Measurements from ENCODE around the gene SLC2A4RG.

SLC2A4RG gene

DNA sequence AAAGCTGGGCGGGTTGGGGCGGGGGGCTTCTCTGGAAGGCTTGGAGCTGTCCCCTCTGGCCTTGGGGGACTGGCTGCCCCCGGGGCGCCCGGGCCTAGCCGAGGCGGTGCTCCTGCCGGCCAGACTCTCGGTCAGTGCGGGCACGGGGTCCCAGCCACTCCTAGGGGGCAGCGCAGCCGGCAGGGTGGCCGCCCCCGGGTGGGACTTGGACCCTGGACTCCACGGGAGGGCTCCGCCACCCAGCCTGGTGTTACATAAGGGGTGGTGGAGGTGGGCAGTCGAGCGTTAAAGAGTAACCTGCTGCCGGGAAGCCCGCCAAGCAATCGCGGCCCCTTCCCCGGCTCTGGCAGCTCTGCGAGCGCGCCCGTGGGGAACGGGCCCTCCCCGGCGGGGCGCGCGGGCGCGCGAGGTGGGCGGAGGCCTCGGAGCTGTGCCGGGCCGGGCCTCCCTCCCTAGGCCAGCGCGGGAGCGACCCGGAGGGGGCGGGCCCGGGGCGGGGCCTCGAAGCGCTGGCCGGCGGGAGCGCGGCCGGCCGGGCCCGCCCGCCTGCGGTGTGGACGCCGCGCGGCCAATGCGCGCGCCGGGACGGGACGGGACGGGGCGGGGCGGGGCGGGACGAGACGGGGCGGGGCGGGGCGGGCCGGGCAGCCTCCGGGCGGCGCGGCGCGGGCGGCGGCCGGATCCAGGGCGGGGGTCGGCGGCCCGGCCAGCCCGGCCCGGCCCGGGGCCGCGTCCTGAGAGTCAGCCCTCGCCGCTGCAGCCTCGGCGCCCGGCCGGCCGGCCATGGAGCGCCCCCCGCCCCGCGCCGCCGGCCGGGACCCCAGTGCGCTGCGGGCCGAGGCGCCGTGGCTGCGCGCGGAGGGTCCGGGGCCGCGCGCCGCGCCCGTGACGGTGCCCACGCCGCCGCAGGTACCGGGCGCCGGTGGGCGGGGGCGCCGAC, at the start of gene SLC2A4RG:
TSS of gene SLC2A4RG (plus strand) at position 647 of the 940 bp plus-strand sequence. CDS start at position 784, 137 bp downstream.
- peaks cover 9% of the 10 kb centered on the region for H3K4me1 ChIP-seq (ENCODE audit: control insufficient read depth, insufficient read depth, low read length, unreplicated experiment)

GRCh38 chr20:63690003-63690897, 49.3 kb upstream of the SLC2A4RG start:
- H3K36me3 ChIP-seq (ENCODE audit: insufficient read depth, low read length): peaks cover 6% of the 10 kb centered on the region; the same call in 1 of the 2 replicates
- H3K79me2 ChIP-seq (ENCODE audit: control insufficient read depth, insufficient read depth, low read length, unreplicated experiment): no peaks in the 10 kb centered on the region
- no peaks in the 10 kb centered on the region for H3K27me3 ChIP-seq (ENCODE audit: insufficient read depth, low read length)
- H3K27ac ChIP-seq (ENCODE audit: low read depth, low read length): no peak overlapping the region
- peaks cover 28% of the 10 kb centered on the region for H3K4me1 ChIP-seq (ENCODE audit: control insufficient read depth, insufficient read depth, low read length, unreplicated experiment)
- no peak overlapping the region for H2AFZ ChIP-seq (ENCODE audit: low read length, unreplicated experiment)
- H3K4me3 ChIP-seq (ENCODE audit: low read depth, low read length): no peak overlapping the region

More for the DNA sequence above, at the start of gene SLC2A4RG:
- Histone ChIP-seq H3K79me2 (ENCODE audit: control insufficient read depth, insufficient read depth, low read length, unreplicated experiment) (peaks cover 9% of the 10 kb centered on the region), H3K36me3 (ENCODE audit: insufficient read depth, low read length) (peaks cover 4% of the 10 kb centered on the region; the same call in 1 of the 2 replicates), H2AFZ (ENCODE audit: low read length, unreplicated experiment) (no peak within 1 kb of the TSS), H3K27ac (ENCODE audit: low read depth, low read length) (peak within 1 kb of the TSS; percentile 71), H3K4me3 (ENCODE audit: low read depth, low read length) (peak within 1 kb of the TSS; percentile 86), H3K27me3 (ENCODE audit: insufficient read depth, low read length) (no peaks in the 10 kb centered on the region)

GRCh38 chr20:63690898-63691710, 48.5 kb upstream of the SLC2A4RG start:
- H3K27me3 ChIP-seq (ENCODE audit: insufficient read depth, low read length): no peaks in the 10 kb centered on the region
- H3K36me3 ChIP-seq (ENCODE audit: insufficient read depth, low read length): peaks cover 6% of the 10 kb centered on the region; the same call in 1 of the 2 replicates
- H3K4me1 ChIP-seq (ENCODE audit: control insufficient read depth, insufficient read depth, low read length, unreplicated experiment): peaks cover 23% of the 10 kb centered on the region
- H2AFZ ChIP-seq (ENCODE audit: low read length, unreplicated experiment): no peak overlapping the region
- H3K79me2 ChIP-seq (ENCODE audit: control insufficient read depth, insufficient read depth, low read length, unreplicated experiment): no peaks in the 10 kb centered on the region
- no peak overlapping the region for H3K27ac ChIP-seq (ENCODE audit: low read depth, low read length)
- no peak overlapping the region for H3K4me3 ChIP-seq (ENCODE audit: low read depth, low read length)

DNA sequence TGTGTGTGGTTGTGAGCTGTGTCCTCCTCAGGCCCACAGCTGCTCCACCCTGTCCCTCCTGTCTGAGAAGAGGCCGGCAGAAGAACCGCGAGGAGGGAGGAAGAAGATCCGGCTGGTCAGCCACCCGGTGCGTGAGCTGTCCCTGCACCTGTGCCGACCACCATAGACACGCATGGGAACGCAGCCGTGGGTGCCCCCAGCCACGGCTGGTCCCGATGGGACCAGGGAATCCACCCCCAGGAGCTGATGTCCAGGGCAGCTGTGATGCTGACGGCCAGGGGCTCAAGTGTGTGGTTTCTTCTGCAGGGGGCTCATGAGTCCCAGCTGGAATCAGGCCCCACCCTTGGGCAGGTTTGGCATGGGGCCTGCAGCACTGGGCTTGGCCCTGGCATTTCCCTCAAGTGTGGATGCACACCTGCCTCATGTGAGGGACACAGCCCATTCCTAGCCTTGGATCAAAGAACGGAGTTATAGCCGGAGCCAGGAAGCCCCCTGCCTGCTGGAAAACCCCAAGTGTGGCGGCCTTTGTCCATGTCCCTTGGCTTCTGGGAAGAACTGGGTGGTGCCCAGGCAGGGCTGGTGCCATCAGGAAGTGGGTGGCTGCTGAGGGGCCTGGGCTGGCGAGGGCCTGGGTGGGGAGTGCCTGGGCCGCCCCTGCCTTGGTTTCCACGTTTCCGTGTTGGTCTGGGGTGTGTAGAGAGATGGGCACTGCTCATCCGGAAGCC, 47.7 kb upstream of the SLC2A4RG start:
- Histone ChIP-seq H3K36me3 (ENCODE audit: insufficient read depth, low read length) (peaks cover 6% of the 10 kb centered on the region; the same call in 1 of the 2 replicates), H2AFZ (ENCODE audit: low read length, unreplicated experiment) (no peak overlapping the region), H3K4me3 (ENCODE audit: low read depth, low read length) (no peak overlapping the region), H3K4me1 (ENCODE audit: control insufficient read depth, insufficient read depth, low read length, unreplicated experiment) (peaks cover 15% of the 10 kb centered on the region), H3K27me3 (ENCODE audit: insufficient read depth, low read length) (no peaks in the 10 kb centered on the region), H3K27ac (ENCODE audit: low read depth, low read length) (no peak overlapping the region), H3K79me2 (ENCODE audit: control insufficient read depth, insufficient read depth, low read length, unreplicated experiment) (no peaks in the 10 kb centered on the region)

GRCh38 chr20:63692436-63693082, 47.0 kb upstream of the SLC2A4RG start:
- H3K4me1 ChIP-seq (ENCODE audit: control insufficient read depth, insufficient read depth, low read length, unreplicated experiment): peaks cover 12% of the 10 kb centered on the region
- peaks cover 8% of the 10 kb centered on the region; the same call in 1 of the 2 replicates for H3K36me3 ChIP-seq (ENCODE audit: insufficient read depth, low read length)
- H3K27ac ChIP-seq (ENCODE audit: low read depth, low read length): no peak overlapping the region
- no peaks in the 10 kb centered on the region for H3K79me2 ChIP-seq (ENCODE audit: control insufficient read depth, insufficient read depth, low read length, unreplicated experiment)
- no peak overlapping the region for H3K4me3 ChIP-seq (ENCODE audit: low read depth, low read length)
- no peaks in the 10 kb centered on the region for H3K27me3 ChIP-seq (ENCODE audit: insufficient read depth, low read length)
- no peak overlapping the region for H2AFZ ChIP-seq (ENCODE audit: low read length, unreplicated experiment)

- Histone ChIP-seq H3K36me3 (ENCODE audit: insufficient read depth, low read length) (peaks cover 8% of the 10 kb centered on the region; the same call in 1 of the 2 replicates), H3K79me2 (ENCODE audit: control insufficient read depth, insufficient read depth, low read length, unreplicated experiment) (no peaks in the 10 kb centered on the region), H3K4me1 (ENCODE audit: control insufficient read depth, insufficient read depth, low read length, unreplicated experiment) (peaks cover 12% of the 10 kb centered on the region), H2AFZ (ENCODE audit: low read length, unreplicated experiment) (no peak overlapping the region), H3K4me3 (ENCODE audit: low read depth, low read length) (no peak overlapping the region), H3K27me3 (ENCODE audit: insufficient read depth, low read length) (no peaks in the 10 kb centered on the region), H3K27ac (ENCODE audit: low read depth, low read length) (no peak overlapping the region)
Measured at GRCh38 chr20:63693083-63693732, 46.4 kb upstream of the SLC2A4RG start.

- Histone ChIP-seq H3K4me3 (ENCODE audit: low read depth, low read length) (no peak overlapping the region), H3K79me2 (ENCODE audit: control insufficient read depth, insufficient read depth, low read length, unreplicated experiment) (no peaks in the 10 kb centered on the region), H3K27ac (ENCODE audit: low read depth, low read length) (no peak overlapping the region), H3K27me3 (ENCODE audit: insufficient read depth, low read length) (no peaks in the 10 kb centered on the region), H3K4me1 (ENCODE audit: control insufficient read depth, insufficient read depth, low read length, unreplicated experiment) (peaks cover 18% of the 10 kb centered on the region), H2AFZ (ENCODE audit: low read length, unreplicated experiment) (no peak overlapping the region), H3K36me3 (ENCODE audit: insufficient read depth, low read length) (peaks cover 8% of the 10 kb centered on the region; the same call in 1 of the 2 replicates)
Measured at GRCh38 chr20:63693733-63694583, 45.6 kb upstream of the SLC2A4RG start.

DNA sequence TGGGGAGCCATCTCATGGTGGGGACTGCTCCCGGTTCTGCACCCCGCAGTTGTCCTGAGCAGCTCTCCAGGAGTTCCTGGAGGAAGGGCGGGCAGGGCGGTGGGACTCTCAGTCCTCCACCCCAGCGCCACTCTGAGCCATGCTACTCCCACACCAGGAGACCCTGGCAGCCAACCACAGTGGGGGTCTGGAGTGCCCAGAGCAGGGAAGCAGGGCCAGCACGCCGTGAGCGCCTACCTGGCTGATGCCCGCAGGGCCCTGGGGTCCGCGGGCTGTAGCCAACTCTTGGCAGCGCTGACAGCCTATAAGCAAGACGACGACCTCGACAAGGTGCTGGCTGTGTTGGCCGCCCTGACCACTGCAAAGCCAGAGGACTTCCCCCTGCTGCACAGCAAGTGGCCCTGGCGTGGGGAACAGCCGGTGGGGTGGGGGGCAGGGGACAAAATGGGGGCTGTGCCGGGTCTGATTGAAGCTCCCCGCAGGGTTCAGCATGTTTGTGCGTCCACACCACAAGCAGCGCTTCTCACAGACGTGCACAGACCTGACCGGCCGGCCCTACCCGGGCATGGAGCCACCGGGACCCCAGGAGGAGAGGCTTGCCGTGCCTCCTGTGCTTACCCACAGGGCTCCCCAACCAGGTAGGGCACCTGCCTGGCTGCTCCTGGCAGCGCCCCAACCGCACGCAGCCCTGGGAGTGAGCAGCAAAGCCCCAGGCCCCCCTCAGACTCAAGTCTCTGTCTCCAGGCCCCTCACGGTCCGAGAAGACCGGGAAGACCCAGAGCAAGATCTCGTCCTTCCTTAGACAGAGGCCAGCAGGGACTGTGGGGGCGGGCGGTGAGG, 44.8 kb upstream of the SLC2A4RG start:
- Histone ChIP-seq H3K4me3 (ENCODE audit: low read depth, low read length) (no peak overlapping the region), H3K27me3 (ENCODE audit: insufficient read depth, low read length) (no peaks in the 10 kb centered on the region), H3K36me3 (ENCODE audit: insufficient read depth, low read length) (peaks cover 8% of the 10 kb centered on the region; the same call in 1 of the 2 replicates), H3K79me2 (ENCODE audit: control insufficient read depth, insufficient read depth, low read length, unreplicated experiment) (no peaks in the 10 kb centered on the region), H2AFZ (ENCODE audit: low read length, unreplicated experiment) (no peak overlapping the region), H3K27ac (ENCODE audit: low read depth, low read length) (no peak overlapping the region), H3K4me1 (ENCODE audit: control insufficient read depth, insufficient read depth, low read length, unreplicated experiment) (peaks cover 26% of the 10 kb centered on the region)
